Amniotic epithelial cell (primary cell): ENCODE data around the gene SLC43A2.

Experiments used
- DNase-seq: peaks from one replicate; pipeline ENCODE4 v3.0.0-alpha.2; 2010; ENCODE audit warnings: low read depth

The SLC43A2 gene

GRCh38 chr17:1643999-1644492, 15.4 kb upstream of the SLC43A2 start:
- DNase-seq: peak; percentile 39

GRCh38 chr17:1643293-1643998, 14.8 kb upstream of the SLC43A2 start:
- DNase-seq: no peak

- no peak for DNase-seq
Measured at GRCh38 chr17:1641065-1641403, 12.4 kb upstream of the SLC43A2 start.

- DNase-seq: no peak
Measured at GRCh38 chr17:1640329-1641064, 11.9 kb upstream of the SLC43A2 start.

- no peak for DNase-seq
Measured at GRCh38 chr17:1639549-1640180, 11.0 kb upstream of the SLC43A2 start.

GRCh38 chr17:1638624-1639300, 10.1 kb upstream of the SLC43A2 start:
- DNase-seq: no peak

GRCh38 chr17:1638171-1638590, 9.5 kb upstream of the SLC43A2 start:
- no peak for DNase-seq

- no peak for DNase-seq
Measured at GRCh38 chr17:1636732-1637285, 8.2 kb upstream of the SLC43A2 start.

- peak; percentile 66 for DNase-seq
Measured at GRCh38 chr17:1635675-1636465, 7.2 kb upstream of the SLC43A2 start.

- DNase-seq: no peak
Measured at GRCh38 chr17:1634841-1635650, 6.4 kb upstream of the SLC43A2 start.

- DNase-seq: no peak
Measured at GRCh38 chr17:1630662-1631061, 2.0 kb upstream of the SLC43A2 start.

GRCh38 chr17:1629504-1630310, 1.1 kb upstream of the SLC43A2 start:
- DNase-seq: no peak

GRCh38 chr17:1628856-1629503, 346 bp upstream of the SLC43A2 start:
- DNase-seq: peak; percentile 79

GRCh38 chr17:1627182-1627981, 1.3 kb downstream of the SLC43A2 start:
- DNase-seq: no peak

- DNase-seq: peak; percentile 67
Measured at GRCh38 chr17:1626333-1626732, 2.3 kb downstream of the SLC43A2 start.

GRCh38 chr17:1625581-1625980, 3.1 kb downstream of the SLC43A2 start:
- no peak for DNase-seq

- no peak for DNase-seq
Measured at GRCh38 chr17:1625053-1625452, 3.6 kb downstream of the SLC43A2 start.

- DNase-seq: no peak
Measured at GRCh38 chr17:1624650-1625049, 4.0 kb downstream of the SLC43A2 start.
